AG10803 (cell line): ENCODE results near the gene VPS26A.

Experiments used
- DNase-seq: peaks from one replicate; pipeline ENCODE4 v3.0.0; 2010; ENCODE audit warnings: low read depth
- H3K4me3 ChIP-seq: 2 replicates; pipeline ENCODE4 v1.5.1; 2011; ENCODE audit warnings: mild to moderate bottlenecking, low read length, control low read depth
- TF ChIP-seq, protein P1 (sequence below): conservative IDR thresholded peaks from 2 replicates; pipeline ENCODE4 v1.5.1; 2011; ENCODE audit warnings: mild to moderate bottlenecking, low read length, control low read depth, inconsistent platforms

Gene VPS26A

DNA sequence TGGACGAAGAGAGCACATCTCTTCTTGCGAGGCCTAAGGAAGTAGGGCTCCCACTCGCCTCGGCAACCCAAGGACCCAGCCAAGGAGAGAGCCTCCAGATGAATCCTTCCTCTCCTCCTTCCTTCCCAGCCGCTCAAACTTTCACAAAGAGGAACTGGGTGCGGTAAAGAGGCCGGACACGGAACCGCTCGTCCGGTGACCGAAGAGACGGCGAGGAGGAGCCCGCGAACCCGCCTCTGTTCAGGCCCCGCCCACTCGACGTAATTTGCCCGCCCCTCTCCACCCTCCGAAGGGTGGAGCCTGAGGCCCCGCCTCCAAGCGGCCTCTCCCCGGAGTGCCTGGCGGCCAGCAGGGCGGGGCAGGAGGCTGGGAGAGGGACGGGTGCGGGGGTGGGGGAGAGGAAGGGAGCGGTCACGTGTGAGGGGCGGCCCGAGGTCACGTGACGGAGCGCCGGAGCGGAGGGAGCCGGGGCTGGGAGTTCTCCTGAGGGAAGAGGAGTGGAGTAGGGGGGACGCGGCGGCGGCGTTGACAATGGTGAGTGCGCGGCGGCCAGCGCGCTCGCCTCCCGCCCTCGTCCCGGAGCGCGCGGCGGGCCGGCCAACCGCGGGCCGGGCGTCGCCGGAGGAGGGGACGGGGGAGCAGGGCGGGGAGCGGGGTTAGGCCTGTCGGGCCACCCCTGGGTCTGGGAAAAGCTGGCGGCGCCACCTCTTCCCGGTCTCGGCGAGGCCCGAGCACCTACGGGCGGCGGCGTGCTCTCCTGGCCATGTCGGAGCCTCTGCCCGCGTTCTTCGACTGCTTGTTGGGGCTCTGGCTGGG, at the start of gene VPS26A:
VPS26A (plus strand) TSS at position 432 of the 816 bp plus-strand sequence; CDS start at position 532, 100 bp downstream.
- peak; percentile 98 for DNase-seq
- peak within 1 kb of the TSS; percentile 93 for H3K4me3 ChIP-seq
- TF ChIP-seq, protein P1, sequence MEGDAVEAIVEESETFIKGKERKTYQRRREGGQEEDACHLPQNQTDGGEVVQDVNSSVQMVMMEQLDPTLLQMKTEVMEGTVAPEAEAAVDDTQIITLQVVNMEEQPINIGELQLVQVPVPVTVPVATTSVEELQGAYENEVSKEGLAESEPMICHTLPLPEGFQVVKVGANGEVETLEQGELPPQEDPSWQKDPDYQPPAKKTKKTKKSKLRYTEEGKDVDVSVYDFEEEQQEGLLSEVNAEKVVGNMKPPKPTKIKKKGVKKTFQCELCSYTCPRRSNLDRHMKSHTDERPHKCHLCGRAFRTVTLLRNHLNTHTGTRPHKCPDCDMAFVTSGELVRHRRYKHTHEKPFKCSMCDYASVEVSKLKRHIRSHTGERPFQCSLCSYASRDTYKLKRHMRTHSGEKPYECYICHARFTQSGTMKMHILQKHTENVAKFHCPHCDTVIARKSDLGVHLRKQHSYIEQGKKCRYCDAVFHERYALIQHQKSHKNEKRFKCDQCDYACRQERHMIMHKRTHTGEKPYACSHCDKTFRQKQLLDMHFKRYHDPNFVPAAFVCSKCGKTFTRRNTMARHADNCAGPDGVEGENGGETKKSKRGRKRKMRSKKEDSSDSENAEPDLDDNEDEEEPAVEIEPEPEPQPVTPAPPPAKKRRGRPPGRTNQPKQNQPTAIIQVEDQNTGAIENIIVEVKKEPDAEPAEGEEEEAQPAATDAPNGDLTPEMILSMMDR = no peak

DNA sequence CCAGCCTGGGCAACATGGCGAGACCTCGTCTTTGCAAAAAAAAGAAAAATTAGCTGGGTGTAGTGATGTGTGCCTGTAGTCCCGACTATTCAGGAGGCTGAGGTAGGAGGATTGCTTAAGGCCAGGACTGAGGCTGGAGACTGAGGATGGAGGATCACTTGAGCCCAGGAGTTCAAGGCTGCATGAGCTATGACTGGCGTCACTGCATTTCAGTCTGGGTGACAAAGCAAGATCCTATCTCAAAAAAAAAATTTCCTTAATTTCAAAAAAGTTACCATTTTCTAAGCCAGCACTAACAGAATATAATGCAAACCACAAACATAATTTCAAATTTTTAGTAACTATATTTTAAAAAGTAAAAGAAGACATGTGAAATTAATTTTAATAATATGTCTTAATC, 49.4 kb upstream of the VPS26A start:
- DNase-seq = no peak
- TF ChIP-seq, protein P1 = no peak
- H3K4me3 ChIP-seq = no peak overlapping the region

- TF ChIP-seq, protein P1 = no peak
Measured at GRCh38 chr10:69075431-69075830, 48.5 kb upstream of the VPS26A start.

GRCh38 chr10:69078311-69078710, 45.7 kb upstream of the VPS26A start:
- H3K4me3 ChIP-seq = no peak overlapping the region
- TF ChIP-seq, protein P1 = no peak
- DNase-seq = no peak

More at GRCh38 chr10:69075431-69075830, 48.5 kb upstream of the VPS26A start:
- H3K4me3 ChIP-seq = no peak overlapping the region
- no peak for DNase-seq

- DNase-seq = no peak
- no peak overlapping the region for H3K4me3 ChIP-seq
- TF ChIP-seq, protein P1 = no peak
Measured at GRCh38 chr10:69080226-69080625, 43.8 kb upstream of the VPS26A start.

DNA sequence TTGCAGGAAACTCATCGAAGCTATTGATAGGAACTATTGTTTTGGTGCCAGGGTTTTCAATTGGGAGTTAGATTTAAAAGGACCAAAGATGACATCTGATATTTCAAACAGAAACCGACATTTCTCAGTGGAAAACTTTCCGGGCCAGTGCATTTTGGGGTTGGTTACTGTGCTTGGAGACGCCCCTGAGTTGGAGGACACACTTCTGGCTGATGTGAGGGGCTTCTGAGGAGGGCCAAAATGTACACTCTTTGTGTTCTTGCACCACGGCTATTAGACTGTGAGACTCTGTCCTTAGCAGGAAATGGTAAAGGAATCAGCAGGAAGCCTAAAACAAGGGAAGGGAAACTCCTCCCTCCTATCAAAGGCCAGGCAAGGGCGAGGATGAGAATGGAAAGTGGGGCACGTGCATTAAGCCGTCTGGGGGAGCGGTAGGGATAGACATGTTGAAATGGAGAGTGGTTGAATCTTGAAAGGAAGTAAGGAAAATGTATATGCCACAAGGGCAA, 37.9 kb upstream of the VPS26A start:
- TF ChIP-seq, protein P1 = no peak
- peak; percentile 35 for DNase-seq
- H3K4me3 ChIP-seq = peak overlapping the region; percentile 16; the same call in 1 of the 2 replicates
